Neural cell (in vitro differentiated cells): Measurements from ENCODE around the gene KRTAP4-1.

Experiments used
- CTCF ChIP-seq: fragments of 450-650 bp; IDR thresholded peaks from 2 replicates; pipeline ENCODE4 v1.5.1; 2014; ENCODE audit warnings: antibody characterized with exemption, mild to moderate bottlenecking, moderate library complexity; ENCODE audit not compliant: poor library complexity, severe bottlenecking
- EP300 ChIP-seq: fragments of 450-650 bp; conservative IDR thresholded peaks from 2 replicates; pipeline ENCODE4 v1.6.1; 2014; ENCODE audit warnings: antibody characterized with exemption, mild to moderate bottlenecking, moderate library complexity; ENCODE audit not compliant: poor library complexity, severe bottlenecking
- EZH2 ChIP-seq: fragments of 200-600, 300-800 bp; shearing (Covaris generic), sonication (generic); IDR thresholded peaks from 2 replicates; pipeline ENCODE4 v1.6.1; 2014; ENCODE audit warnings: antibody characterized with exemption, low read length, borderline replicate concordance, mild to moderate bottlenecking; ENCODE audit not compliant: insufficient read depth, poor library complexity, severe bottlenecking
- MXI1 ChIP-seq: fragments of 450-650 bp; conservative IDR thresholded peaks from 2 replicates; pipeline ENCODE4 v1.6.1; 2014; ENCODE audit warnings: antibody characterized with exemption, mild to moderate bottlenecking; ENCODE audit not compliant: poor library complexity, severe bottlenecking
- POLR2AphosphoS5 ChIP-seq: IDR thresholded peaks from 2 replicates; pipeline ENCODE4 v1.6.1; 2012
- REST ChIP-seq: IDR thresholded peaks from 2 replicates; pipeline ENCODE4 v1.6.1; 2012; ENCODE audit warnings: borderline replicate concordance
- SMC3 ChIP-seq: fragments of 450-650 bp; conservative IDR thresholded peaks from 2 replicates; pipeline ENCODE4 v1.6.1; 2014; ENCODE audit warnings: antibody characterized with exemption, mild to moderate bottlenecking, moderate library complexity; ENCODE audit not compliant: poor library complexity
- TAF1 ChIP-seq: IDR thresholded peaks from 2 replicates; pipeline ENCODE4 v1.6.1; 2012; ENCODE audit warnings: low read depth

- TF ChIP-seq EP300: no peak
- TF ChIP-seq CTCF: no peak
- no peak for TF ChIP-seq POLR2AphosphoS5
- TF ChIP-seq EZH2: no peak
- no peak for TF ChIP-seq REST
- TF ChIP-seq TAF1: no peak
- TF ChIP-seq MXI1: no peak
- TF ChIP-seq SMC3: no peak
Observed at GRCh38 chr17:41145261-41145660, 39.5 kb downstream of the KRTAP4-1 start.
